Measurements from ENCODE around the gene DPP10. TPM values are rescaled to one million over a fixed set of nuclear protein-coding genes. Genes with fewer than 3 reads are reported as not detected.

The DPP10 gene
- total and polyA plus RNA-seq, 3 experiments from 2014 or later = not detected

- POLR2A ChIA-PET = no interaction called here
- H3K4me1 ChIP-seq (ENCODE audit: insufficient read depth, low read length) = no peaks in the 10 kb centered on the region
- H3K9me3 Mint-ChIP-seq = peaks cover 3 to 18% (median 7%) of the 10 kb centered on the region in 5 donors
Measured at GRCh38 chr2:115196587-115196986, 754.1 kb downstream of the DPP10 start.

GRCh38 chr2:115199966-115200365 is 757.5 kb downstream of the DPP10 start:
- POLR2A ChIA-PET = no interaction called here
- H3K4me1 Mint-ChIP-seq = no peaks in the 10 kb centered on the region

More at GRCh38 chr2:115196587-115196986, 754.1 kb downstream of the DPP10 start:
- Histone ChIP-seq H3K9me3 (ENCODE audit: low read length) (no peaks in the 10 kb centered on the region), H3K27me3 (ENCODE audit: insufficient read depth, low read length, poor library complexity, severe bottlenecking) (no peaks in the 10 kb centered on the region), H3K4me3 (ENCODE audit: low read length) (no peak overlapping the region), H3K36me3 (ENCODE audit: insufficient read depth, low read length) (no peaks in the 10 kb centered on the region), H3K27ac (ENCODE audit: low read depth, low read length) (no peak overlapping the region)
- no peak for DNase-seq
- Mint-ChIP-seq H3K27ac (no peak overlapping the region), H3K4me3 (no peak overlapping the region), H3K27me3 (no peaks in the 10 kb centered on the region), H3K4me1 (no peaks in the 10 kb centered on the region), H3K36me3 (no peaks in the 10 kb centered on the region)
- CTCF ChIA-PET = no interaction called here

DNA sequence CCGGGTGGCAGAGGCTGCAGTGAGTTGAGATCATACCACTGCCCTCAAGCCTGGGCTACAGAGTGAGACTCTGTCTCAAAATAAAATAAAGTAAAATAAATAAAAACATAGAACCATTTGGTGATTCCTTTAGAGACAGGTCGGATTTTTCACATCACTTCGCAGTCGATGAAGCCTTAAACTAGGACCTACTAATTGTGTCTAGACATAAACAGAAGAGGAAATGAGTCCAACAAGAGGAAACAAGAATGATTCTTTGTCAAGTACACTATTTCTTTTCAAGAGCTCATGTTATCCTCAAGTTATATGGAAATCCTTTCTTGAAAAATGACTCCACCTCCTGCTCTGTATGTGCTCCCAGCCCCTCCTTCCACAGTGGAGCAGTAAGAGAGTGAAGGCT is 758.9 kb downstream of the DPP10 start:
- CTCF ChIA-PET = no interaction called here
- no peaks in the 10 kb centered on the region for H3K36me3 Mint-ChIP-seq
- no peak overlapping the region for H3K4me3 Mint-ChIP-seq
- H3K27me3 Mint-ChIP-seq = peaks cover 0 to 1% of the 10 kb centered on the region in 2 donors
- no peaks in the 10 kb centered on the region for H3K4me1 Mint-ChIP-seq
- DNase-seq = no peak
- H3K27ac Mint-ChIP-seq = no peak overlapping the region
- Histone ChIP-seq H3K4me3 (ENCODE audit: low read length) (no peak overlapping the region), H3K27me3 (ENCODE audit: insufficient read depth, low read length, poor library complexity, severe bottlenecking) (no peaks in the 10 kb centered on the region), H3K27ac (ENCODE audit: low read depth, low read length) (no peak overlapping the region), H3K4me1 (ENCODE audit: insufficient read depth, low read length) (no peaks in the 10 kb centered on the region), H3K9me3 (ENCODE audit: low read length) (no peaks in the 10 kb centered on the region), H3K36me3 (ENCODE audit: insufficient read depth, low read length) (no peaks in the 10 kb centered on the region)
- POLR2A ChIA-PET = no interaction called here
- peaks cover 2 to 24% (median 9%) of the 10 kb centered on the region in 5 donors for H3K9me3 Mint-ChIP-seq

More at GRCh38 chr2:115199966-115200365, 757.5 kb downstream of the DPP10 start:
- H3K9me3 Mint-ChIP-seq = peaks cover 2 to 16% (median 9%) of the 10 kb centered on the region in 5 donors
- no peak overlapping the region for H3K4me3 ChIP-seq (ENCODE audit: low read length)
- H3K36me3 Mint-ChIP-seq = no peaks in the 10 kb centered on the region
- no peak for DNase-seq
- CTCF ChIA-PET = no interaction called here
- no peak overlapping the region for H3K4me3 Mint-ChIP-seq
- no peaks in the 10 kb centered on the region for H3K9me3 ChIP-seq (ENCODE audit: low read length)
- no peaks in the 10 kb centered on the region for H3K4me1 ChIP-seq (ENCODE audit: insufficient read depth, low read length)
- H3K27ac ChIP-seq (ENCODE audit: low read depth, low read length) = no peak overlapping the region
- no peaks in the 10 kb centered on the region for H3K36me3 ChIP-seq (ENCODE audit: insufficient read depth, low read length)
- no peaks in the 10 kb centered on the region for H3K27me3 Mint-ChIP-seq
- no peak overlapping the region for H3K27ac Mint-ChIP-seq
- no peaks in the 10 kb centered on the region for H3K27me3 ChIP-seq (ENCODE audit: insufficient read depth, low read length, poor library complexity, severe bottlenecking)

- Histone ChIP-seq H3K4me1 (ENCODE audit: insufficient read depth, low read length) (no peaks in the 10 kb centered on the region), H3K9me3 (ENCODE audit: low read length) (no peaks in the 10 kb centered on the region), H3K27ac (ENCODE audit: low read depth, low read length) (no peak overlapping the region), H3K27me3 (ENCODE audit: insufficient read depth, low read length, poor library complexity, severe bottlenecking) (no peaks in the 10 kb centered on the region), H3K36me3 (ENCODE audit: insufficient read depth, low read length) (no peaks in the 10 kb centered on the region), H3K4me3 (ENCODE audit: low read length) (no peak overlapping the region)
- Mint-ChIP-seq H3K36me3 (no peaks in the 10 kb centered on the region), H3K27ac (no peak overlapping the region), H3K4me3 (no peak overlapping the region), H3K9me3 (peaks cover 4 to 28% (median 8%) of the 10 kb centered on the region in 5 donors), H3K27me3 (peaks cover 0 to 1% of the 10 kb centered on the region in 2 donors), H3K4me1 (no peaks in the 10 kb centered on the region)
- CTCF ChIA-PET = no interaction called here
- no peak for DNase-seq
- POLR2A ChIA-PET = no interaction called here
Measured at GRCh38 chr2:115208493-115209164, 766.2 kb downstream of the DPP10 start.

DNA sequence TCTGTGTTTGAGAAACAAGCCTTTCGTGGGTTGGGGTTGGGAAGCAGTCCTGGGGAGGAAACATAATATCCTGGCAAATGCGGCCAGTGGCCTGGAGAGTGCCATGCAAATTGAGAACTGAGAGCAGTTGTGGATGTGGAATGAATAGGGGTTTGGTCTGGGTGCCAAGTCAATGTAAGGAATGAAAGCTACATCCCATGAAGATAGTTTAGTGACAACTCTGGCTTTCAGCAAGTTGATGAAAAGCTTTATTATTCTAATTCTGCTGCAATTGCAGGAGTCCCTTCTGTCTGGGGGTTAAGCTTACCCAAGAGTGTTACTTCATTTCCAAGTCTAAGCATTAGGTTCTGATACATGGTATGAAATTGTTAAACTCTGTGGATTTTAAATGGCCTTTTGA is 771.6 kb downstream of the DPP10 start:
- H3K9me3 Mint-ChIP-seq = peaks cover 1 to 13% (median 5%) of the 10 kb centered on the region in 5 donors
- H3K27ac Mint-ChIP-seq = no peak overlapping the region
- ChIA-PET CTCF (no interaction called here), POLR2A (no interaction called here)
- H3K4me1 Mint-ChIP-seq = no peaks in the 10 kb centered on the region
- Histone ChIP-seq H3K9me3 (ENCODE audit: low read length) (no peaks in the 10 kb centered on the region), H3K27ac (ENCODE audit: low read depth, low read length) (no peak overlapping the region), H3K4me3 (ENCODE audit: low read length) (no peak overlapping the region), H3K36me3 (ENCODE audit: insufficient read depth, low read length) (no peaks in the 10 kb centered on the region), H3K27me3 (ENCODE audit: insufficient read depth, low read length, poor library complexity, severe bottlenecking) (no peaks in the 10 kb centered on the region), H3K4me1 (ENCODE audit: insufficient read depth, low read length) (no peaks in the 10 kb centered on the region)
- no peaks in the 10 kb centered on the region for H3K27me3 Mint-ChIP-seq
- H3K4me3 Mint-ChIP-seq = no peak overlapping the region
- H3K36me3 Mint-ChIP-seq = no peaks in the 10 kb centered on the region
- DNase-seq = no peak

DNA sequence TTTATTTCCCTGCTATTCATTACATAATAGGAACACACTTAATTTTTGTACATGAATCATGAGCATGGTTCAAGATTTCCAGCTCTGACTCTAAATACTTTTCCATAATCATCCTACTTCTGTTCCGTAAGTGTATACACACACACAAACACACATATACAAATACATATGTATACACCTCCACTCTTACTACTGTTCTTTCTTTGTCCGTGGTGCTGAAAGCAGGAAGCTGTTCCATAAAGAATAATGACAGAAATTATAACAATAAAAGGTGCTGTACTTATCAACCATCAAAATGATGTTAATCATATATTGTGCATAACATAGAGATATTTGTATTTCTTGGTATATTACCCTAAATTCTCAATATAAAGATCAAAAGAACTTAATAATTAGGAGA is 776.9 kb downstream of the DPP10 start:
- no peaks in the 10 kb centered on the region for H3K4me1 ChIP-seq (ENCODE audit: insufficient read depth, low read length)
- H3K4me3 ChIP-seq (ENCODE audit: low read length) = no peak overlapping the region
- DNase-seq = no peak
- Mint-ChIP-seq H3K4me1 (no peaks in the 10 kb centered on the region), H3K27me3 (no peaks in the 10 kb centered on the region), H3K4me3 (no peak overlapping the region), H3K27ac (no peak overlapping the region), H3K36me3 (no peaks in the 10 kb centered on the region), H3K9me3 (peaks cover 1 to 12% (median 7%) of the 10 kb centered on the region in 5 donors)
- ChIA-PET CTCF (no interaction called here), POLR2A (no interaction called here)
- no peak overlapping the region for H3K27ac ChIP-seq (ENCODE audit: low read depth, low read length)
- H3K36me3 ChIP-seq (ENCODE audit: insufficient read depth, low read length) = no peaks in the 10 kb centered on the region
- H3K27me3 ChIP-seq (ENCODE audit: insufficient read depth, low read length, poor library complexity, severe bottlenecking) = no peaks in the 10 kb centered on the region
- no peaks in the 10 kb centered on the region for H3K9me3 ChIP-seq (ENCODE audit: low read length)

DNA sequence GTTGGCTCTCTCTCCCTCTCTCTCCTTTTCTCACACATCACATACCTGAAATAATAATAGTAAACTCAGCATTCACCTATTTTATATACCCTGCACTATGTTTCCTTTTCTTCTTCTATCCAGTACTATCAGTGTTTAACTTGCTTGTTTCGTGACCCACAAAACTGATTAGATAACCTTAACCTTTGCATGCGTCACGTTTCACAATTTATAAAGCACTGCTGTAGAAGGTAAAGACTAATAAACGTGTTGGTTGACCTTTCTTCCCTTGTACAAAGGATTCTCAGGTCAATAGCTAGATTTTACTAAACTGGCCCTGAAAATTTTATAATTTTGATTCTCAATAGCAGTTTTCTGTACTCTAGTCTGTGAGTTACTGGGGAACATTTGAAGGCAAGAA is 791.7 kb downstream of the DPP10 start:
- Histone ChIP-seq H3K9me3 (ENCODE audit: low read length) (no peaks in the 10 kb centered on the region), H3K4me3 (ENCODE audit: low read length) (no peak overlapping the region), H3K27ac (ENCODE audit: low read depth, low read length) (no peak overlapping the region), H3K4me1 (ENCODE audit: insufficient read depth, low read length) (no peaks in the 10 kb centered on the region), H3K36me3 (ENCODE audit: insufficient read depth, low read length) (no peaks in the 10 kb centered on the region), H3K27me3 (ENCODE audit: insufficient read depth, low read length, poor library complexity, severe bottlenecking) (no peaks in the 10 kb centered on the region)
- ChIA-PET POLR2A (no interaction called here), CTCF (no interaction called here)
- Mint-ChIP-seq H3K4me3 (no peak overlapping the region), H3K4me1 (no peaks in the 10 kb centered on the region), H3K9me3 (peaks cover 0 to 21% (median 7%) of the 10 kb centered on the region in 5 donors), H3K27ac (no peak overlapping the region), H3K27me3 (no peaks in the 10 kb centered on the region), H3K36me3 (no peaks in the 10 kb centered on the region)
- no peak for DNase-seq

- H3K9me3 ChIP-seq (ENCODE audit: low read length) = no peaks in the 10 kb centered on the region
- H3K27ac ChIP-seq (ENCODE audit: low read depth, low read length) = no peak overlapping the region
- ChIA-PET POLR2A (no interaction called here), CTCF (no interaction called here)
- H3K4me1 ChIP-seq (ENCODE audit: insufficient read depth, low read length) = no peaks in the 10 kb centered on the region
- peaks cover 3 to 18% (median 6%) of the 10 kb centered on the region in 5 donors for H3K9me3 Mint-ChIP-seq
- H3K4me3 ChIP-seq (ENCODE audit: low read length) = no peak overlapping the region
- H3K36me3 ChIP-seq (ENCODE audit: insufficient read depth, low read length) = no peaks in the 10 kb centered on the region
- no peak overlapping the region for H3K4me3 Mint-ChIP-seq
- H3K27me3 Mint-ChIP-seq = no peaks in the 10 kb centered on the region
- H3K36me3 Mint-ChIP-seq = no peaks in the 10 kb centered on the region
- no peak for DNase-seq
- H3K27ac Mint-ChIP-seq = no peak overlapping the region
- H3K27me3 ChIP-seq (ENCODE audit: insufficient read depth, low read length, poor library complexity, severe bottlenecking) = no peaks in the 10 kb centered on the region
- H3K4me1 Mint-ChIP-seq = no peaks in the 10 kb centered on the region
Measured at GRCh38 chr2:115234737-115235136, 792.3 kb downstream of the DPP10 start.
